NCI-H146 treated with DMSO at 0.1 percent for 48 hours (cell line): ENCODE data around the gene LMAN2.

ENCODE experiments used
- DNase-seq: peaks from one replicate; lab custom pipeline; 2025; ENCODE audit not compliant: unreplicated experiment; lab: John Stamatoyannopoulos, UW

LMAN2 gene

GRCh38 chr5:177351392-177352329, at the start of gene LMAN2:
TSS of gene LMAN2 (minus strand) at chr5:177351668. CDS start at chr5:177351647, 21 bp downstream.
- peak; percentile 76 for DNase-seq

DNA sequence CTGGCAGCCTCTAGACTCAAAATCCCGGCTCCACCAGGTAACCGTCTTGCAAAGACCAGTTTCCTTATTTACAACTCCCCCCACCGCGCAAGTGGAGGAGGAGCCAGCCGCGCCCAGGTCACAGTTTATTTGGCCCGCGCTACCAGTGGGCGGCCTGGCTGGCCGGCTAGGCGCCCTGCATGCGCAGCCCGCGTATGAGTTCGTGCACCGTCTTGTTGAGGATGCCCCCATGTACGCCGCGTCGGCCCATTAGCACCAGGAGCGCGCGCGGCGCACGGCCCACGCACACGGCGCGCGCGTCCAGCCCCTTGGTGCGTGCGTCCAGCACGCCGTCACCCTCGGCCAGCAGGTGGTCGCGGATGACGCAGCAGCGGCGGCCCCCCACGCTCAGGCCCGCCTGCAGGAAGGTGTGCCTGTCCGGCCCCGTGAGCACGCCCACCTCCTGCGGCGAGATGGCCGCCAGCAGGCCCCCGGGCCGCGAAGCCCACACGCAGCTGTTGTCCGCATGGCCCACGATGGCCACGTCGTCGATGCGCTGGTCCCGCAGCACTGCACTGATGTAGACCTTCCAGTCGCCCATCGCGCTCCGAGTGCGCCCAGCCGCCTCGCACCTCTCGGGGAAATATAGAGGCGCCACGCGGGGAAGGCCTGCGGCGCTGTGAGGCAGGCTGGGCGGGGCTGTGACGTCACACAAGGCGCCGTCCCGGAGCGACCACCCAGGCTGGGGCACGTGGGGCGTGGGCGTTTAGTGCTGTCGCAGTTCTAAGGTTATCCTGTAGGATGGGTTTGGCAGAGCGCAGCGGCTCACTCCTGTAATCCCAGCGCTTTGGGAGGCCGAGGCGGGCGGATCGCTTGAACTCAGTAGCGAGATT, 48.8 kb upstream of the LMAN2 start, which contains the start of gene PFN3:
TSS of gene PFN3 (minus strand) at position 665 of the 872 bp plus-strand sequence. CDS start at position 580, 85 bp downstream.
- no peak for DNase-seq

GRCh38 chr5:177397875-177398390, 46.5 kb upstream of the LMAN2 start:
- no peak for DNase-seq

GRCh38 chr5:177396807-177397206, 45.3 kb upstream of the LMAN2 start:
- DNase-seq: no peak

- no peak for DNase-seq
Observed at GRCh38 chr5:177396078-177396477, 44.6 kb upstream of the LMAN2 start.

DNA sequence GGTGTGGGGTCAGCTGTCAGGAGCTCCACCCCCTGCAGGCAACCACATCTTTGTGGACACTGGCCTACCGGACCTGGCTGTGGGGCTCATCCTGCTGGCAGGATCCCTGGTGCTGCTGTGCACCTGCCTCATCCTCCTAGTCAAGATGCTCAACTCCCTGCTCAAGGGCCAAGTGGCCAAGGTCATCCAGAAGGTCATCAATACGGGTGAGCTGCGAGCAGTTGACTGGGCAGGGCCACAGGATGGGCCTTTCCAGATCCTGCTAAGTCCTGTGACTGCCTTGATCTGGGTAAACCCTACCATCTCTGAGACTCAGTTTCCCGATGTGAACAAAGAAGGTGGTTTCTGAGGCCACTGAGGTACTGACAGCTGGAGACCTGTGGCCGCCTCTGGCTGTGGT, 42.5 kb upstream of the LMAN2 start:
- no peak for DNase-seq

GRCh38 chr5:177393206-177393765, 41.8 kb upstream of the LMAN2 start:
- no peak for DNase-seq

DNA sequence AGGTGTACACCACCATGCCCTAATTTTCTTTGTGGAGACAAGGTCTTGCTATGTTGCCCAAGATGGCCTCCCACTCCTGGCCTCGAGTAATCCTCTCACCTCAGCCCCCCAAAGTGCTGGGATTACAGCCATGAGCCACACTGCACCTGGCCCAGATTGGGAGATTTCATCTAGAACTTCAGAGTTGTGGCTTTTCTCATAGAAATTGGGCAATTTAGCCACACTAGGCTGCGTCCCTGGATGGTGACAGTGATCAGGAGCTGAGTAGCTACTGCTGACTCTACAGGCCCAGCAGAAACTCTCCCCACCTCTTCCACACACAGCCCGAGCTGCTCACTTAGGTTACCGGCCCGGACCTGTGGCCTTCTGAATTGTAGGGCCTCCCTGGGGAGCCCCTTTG, 41.3 kb upstream of the LMAN2 start:
- no peak for DNase-seq

- DNase-seq: peak; percentile 48
Observed at GRCh38 chr5:177390363-177391300, 39.2 kb upstream of the LMAN2 start.

- no peak for DNase-seq
Observed at GRCh38 chr5:177389241-177390169, 38.0 kb upstream of the LMAN2 start.

- DNase-seq: no peak
Observed at GRCh38 chr5:177388521-177389052, 37.1 kb upstream of the LMAN2 start.

DNA sequence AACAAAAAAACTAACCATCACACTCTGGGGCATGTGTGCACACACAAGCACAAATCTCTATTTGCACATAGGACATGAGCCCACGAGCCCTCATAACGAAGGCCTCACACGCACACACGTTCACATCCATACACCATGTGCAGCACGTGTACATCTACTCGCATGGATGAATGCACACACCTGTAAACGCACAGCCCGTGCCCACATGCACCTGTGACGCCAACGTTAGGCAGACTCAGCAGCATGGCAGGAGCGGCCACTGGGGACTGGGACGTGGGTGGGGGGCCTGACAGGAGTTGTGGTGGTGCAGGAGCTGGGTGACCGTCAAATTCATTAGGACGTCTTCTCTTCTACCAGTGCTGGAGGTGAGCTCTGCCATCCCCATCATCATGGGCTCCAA, 35.9 kb upstream of the LMAN2 start:
- no peak for DNase-seq

DNA sequence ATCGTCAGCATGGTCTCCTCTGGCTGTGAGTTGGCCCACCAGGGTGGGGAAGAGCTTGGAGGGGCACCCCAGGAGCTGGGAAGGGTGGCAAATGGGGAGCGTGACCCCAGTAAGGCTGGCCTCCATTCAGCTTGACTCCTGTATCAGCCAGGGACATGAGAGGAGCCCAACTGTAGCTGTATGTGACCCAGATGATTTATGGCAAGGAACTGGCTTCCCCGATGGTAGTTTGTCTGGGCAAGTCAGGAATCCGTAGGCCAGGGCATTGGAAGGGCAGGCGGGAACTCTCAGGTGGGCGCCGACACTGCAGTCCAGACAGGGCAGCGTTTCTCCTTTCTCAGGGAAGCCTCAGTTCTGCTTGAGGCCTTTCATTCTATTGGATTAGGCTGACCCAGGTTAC, 35.1 kb upstream of the LMAN2 start:
- DNase-seq: no peak

GRCh38 chr5:177385720-177386119, 34.3 kb upstream of the LMAN2 start:
- DNase-seq: no peak

- no peak for DNase-seq
Observed at GRCh38 chr5:177384134-177384533, 32.7 kb upstream of the LMAN2 start, which contains the start of gene SLC34A1. TSS of gene SLC34A1 (plus strand) at chr5:177384434. CDS start at chr5:177385742, 1,308 bp downstream.

- DNase-seq: no peak
Observed at GRCh38 chr5:177383181-177383580, 31.7 kb upstream of the LMAN2 start.

DNA sequence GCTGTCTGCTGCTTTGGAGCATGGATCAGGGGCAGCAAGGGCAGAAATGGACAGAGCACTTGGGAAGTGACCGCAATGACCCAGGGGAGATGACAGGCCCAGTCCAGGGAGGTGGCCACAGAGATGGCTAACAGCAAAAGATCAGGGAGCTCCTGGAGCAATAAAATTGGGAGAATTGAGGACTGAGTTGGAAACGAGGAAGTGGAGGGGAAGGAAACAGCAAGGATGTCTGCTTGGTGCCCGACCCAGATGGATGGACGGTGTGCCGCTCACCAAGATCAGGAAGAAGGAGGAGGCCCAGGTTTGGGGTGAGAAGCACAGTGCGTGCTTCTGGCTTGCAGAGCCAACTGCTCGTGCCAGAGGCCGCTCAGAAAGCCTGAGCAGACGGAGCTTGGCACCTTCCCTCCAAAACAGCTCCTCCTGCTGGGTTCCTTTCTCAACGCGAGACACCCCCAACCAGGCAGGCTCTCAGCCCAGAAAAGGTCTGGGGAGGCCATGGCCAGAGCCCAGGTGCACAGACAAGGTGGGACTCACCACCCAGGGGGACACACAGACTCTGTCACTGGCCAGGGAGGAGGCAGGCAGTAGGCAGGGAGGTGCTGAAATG, 31.1 kb upstream of the LMAN2 start:
- no peak for DNase-seq

GRCh38 chr5:177380805-177381126, 29.3 kb upstream of the LMAN2 start:
- no peak for DNase-seq
